Head of caudate nucleus (tissue), 42 donors: Measurements from ENCODE around the gene PABPC1L2B.
"Not testable (repeated sequence)": the region's sequence is repeated elsewhere in the genome, so short reads cannot be mapped to it uniquely, and the experiment has no call there.

Experiments used
- DNase-seq, 42 donors: peaks; one replicate each; pipeline versions ENCODE4 v3.0.0 to v3.0.0-alpha.2; 2020 to 2021; ENCODE audit warnings: mixed read lengths in 7 of 42
- intact Hi-C: fragments of 100-400 bp; cut with DNase I; formaldehyde crosslinking; loops from one replicate; pipeline ENCODE4 v1.15.0; 2022

The PABPC1L2B gene

DNA sequence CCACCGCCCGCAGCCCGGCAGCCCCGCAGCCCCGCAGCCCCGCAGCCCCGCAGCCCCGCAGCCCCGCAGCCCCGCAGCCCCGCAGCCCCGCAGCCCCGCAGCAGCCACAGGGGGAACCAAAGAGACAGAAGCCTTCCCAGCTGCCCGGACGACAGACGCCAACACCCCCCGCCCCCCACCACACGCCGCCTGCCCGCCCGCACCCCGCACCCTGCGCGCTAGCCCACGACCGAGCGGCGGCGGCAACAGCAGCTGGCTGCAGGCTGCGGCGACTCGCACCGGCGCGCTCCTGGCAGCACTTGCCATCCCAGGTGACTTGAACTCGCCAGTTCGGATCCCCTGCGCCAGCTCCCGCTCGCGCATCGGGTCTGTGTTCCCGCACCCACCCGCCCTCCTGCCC lies at the start of gene PABPC1L2B:
Gene PABPC1L2B (plus strand): TSS at position 207 of the 400 bp plus-strand sequence. CDS start 704 bp downstream, outside the sequence.
- DNase-seq, intact Hi-C loops: not testable (repeated sequence)

- intact Hi-C loops, DNase-seq: not testable (repeated sequence)
These were observed 42.8 kb upstream of the PABPC1L2B start for GRCh38 chrX:72959971-72960370.

DNA sequence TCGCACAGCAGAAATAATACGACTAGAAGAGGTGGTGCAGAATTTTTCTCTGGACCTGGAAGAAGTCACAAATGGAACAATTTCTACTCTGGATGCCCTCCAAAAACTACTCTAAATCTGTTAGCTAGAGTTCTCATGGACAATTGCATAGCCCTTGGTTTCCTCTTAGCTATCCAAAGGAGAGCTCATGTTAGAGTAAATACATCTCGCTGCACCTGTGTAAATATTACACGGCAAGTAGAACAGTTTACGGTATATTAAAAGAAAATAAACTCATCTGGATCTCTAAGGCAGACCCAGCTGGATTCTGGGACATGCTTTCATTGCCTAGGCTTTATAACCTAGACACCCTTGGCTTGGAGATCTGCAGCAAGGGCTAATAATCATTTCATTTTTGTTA lies 30.9 kb upstream of the PABPC1L2B start:
- DNase-seq, intact Hi-C loops: not testable (repeated sequence)

- DNase-seq, intact Hi-C loops: not testable (repeated sequence)
These were observed 27.9 kb upstream of the PABPC1L2B start for GRCh38 chrX:72974885-72975284.

GRCh38 chrX:72980894-72981469 lies 21.8 kb upstream of the PABPC1L2B start:
- intact Hi-C loops = not testable (repeated sequence)
- peak in 1 of 42 donors; percentile 19 for DNase-seq

GRCh38 chrX:73004032-73004431 lies 1.3 kb downstream of the PABPC1L2B start:
- intact Hi-C loops = not testable (repeated sequence)

GRCh38 chrX:73021361-73022092 lies 18.8 kb downstream of the PABPC1L2B start:
- no peak for DNase-seq
- intact Hi-C loops = no loop called here

More at GRCh38 chrX:73004032-73004431, 1.3 kb downstream of the PABPC1L2B start:
- DNase-seq = not testable (repeated sequence)

DNA sequence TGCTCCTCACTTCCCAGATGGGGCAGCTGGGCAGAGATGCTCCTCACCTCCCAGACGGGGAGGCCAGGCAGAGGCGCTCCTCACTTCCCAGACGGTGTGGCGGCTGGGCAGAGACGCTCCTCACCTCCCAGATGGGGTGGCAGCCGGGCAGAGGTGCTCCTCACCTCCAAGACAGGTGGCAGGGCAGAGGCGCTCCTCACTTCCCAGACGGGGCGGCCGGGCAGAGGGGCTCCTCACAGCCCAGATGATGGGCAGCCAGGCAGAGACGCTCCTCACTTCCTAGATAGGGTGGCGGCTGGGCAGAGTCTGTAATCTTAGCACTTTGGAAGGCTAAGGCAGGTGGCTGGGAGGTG lies 19.3 kb downstream of the PABPC1L2B start:
- DNase-seq, intact Hi-C loops: not testable (repeated sequence)

DNA sequence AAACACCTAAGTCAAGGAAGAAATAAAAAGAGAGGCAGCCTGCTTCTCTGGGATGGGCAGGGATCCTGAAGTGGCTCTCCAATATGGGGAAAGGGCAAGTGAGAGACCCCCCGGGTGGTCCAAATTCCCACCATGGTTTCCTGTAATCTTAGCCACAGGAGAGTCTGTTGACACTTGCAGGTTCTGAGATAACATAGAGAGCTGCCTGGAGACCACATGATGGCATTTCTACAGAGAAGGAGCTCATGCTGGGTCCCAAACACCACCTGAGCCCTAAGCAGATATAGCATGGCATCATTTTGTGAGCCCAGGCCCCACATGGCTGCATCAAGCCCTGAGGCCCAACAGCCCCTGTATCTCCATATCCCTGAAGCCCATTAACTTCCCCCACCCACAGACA lies 26.1 kb downstream of the PABPC1L2B start:
- no peak for DNase-seq
- intact Hi-C loops = no loop called here
